Measurements from ENCODE around the gene ZP1. TPM values are rescaled to one million over a fixed set of nuclear protein-coding genes. Genes with fewer than 3 reads are reported as not detected.
"Not testable (repeated sequence)": the region's sequence is repeated elsewhere in the genome, so short reads cannot be mapped to it uniquely, and the experiment has no call there.

Gene ZP1
- total and polyA plus RNA-seq, 10 of the 15 experiments (the other 5 are each of a cell fraction or from before 2014, with no cell fraction given), result not detected

DNA sequence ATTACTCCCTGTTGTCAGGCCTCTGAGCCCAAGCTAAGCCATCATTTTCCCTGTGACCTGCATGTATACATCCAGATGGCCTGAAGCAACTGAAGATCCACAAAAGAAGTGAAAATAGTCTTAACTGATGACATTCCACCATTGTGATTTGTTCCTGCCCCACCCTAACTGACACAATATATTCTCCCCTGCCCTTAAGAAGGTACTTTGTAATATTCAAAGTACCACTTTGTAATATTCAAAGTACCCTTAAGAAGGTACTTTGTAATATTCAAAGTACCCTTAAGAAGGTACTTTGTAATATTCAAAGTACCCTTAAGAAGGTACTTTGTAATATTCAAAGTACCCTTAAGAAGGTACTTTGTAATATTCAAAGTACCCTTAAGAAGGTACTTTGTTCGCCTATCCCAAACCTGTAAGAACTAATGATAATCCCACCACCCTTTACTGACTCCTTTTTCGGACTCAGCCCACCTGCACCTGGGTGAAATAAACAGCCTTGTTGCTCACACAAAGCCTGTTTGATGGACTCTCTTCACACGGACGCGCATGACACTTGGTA, 43.5 kb upstream of the ZP1 start:
- CTCF ChIA-PET, result interaction anchor here (3.7 kb wide), 1 partner anchor 8 kb away, joined by 41 read pairs; no protein-coding TSS in a partner anchor
- H3K27ac ChIP-seq (ENCODE audit: control insufficient read depth, insufficient read depth); BruUV-seq (replicated peaks); DNase-seq (ENCODE audit: low read depth, low spot score); H3K4me3 ChIP-seq; H3K36me3 ChIP-seq (ENCODE audit: control insufficient read depth in 2 of 2, insufficient read depth in 2 of 2, low read length in 1 of 2); H3K4me1 ChIP-seq (ENCODE audit: control insufficient read depth, insufficient read depth, low read length); H3K27me3 ChIP-seq (replicated peaks in 1 of 2; ENCODE audit: control insufficient read depth in 2 of 2, insufficient read depth in 2 of 2, low read length in 1 of 2); H2AFZ ChIP-seq (ENCODE audit: control insufficient read depth, low read depth, low read length); H3K4me2 ChIP-seq (ENCODE audit: control insufficient read depth, insufficient read depth); H3K9me3 ChIP-seq (replicated peaks; ENCODE audit: control insufficient read depth, insufficient read depth, low read length); H3K79me2 ChIP-seq (ENCODE audit: control insufficient read depth, insufficient read depth, low read length); H3K9ac ChIP-seq (ENCODE audit: control insufficient read depth, insufficient read depth, low read length); intact Hi-C loops (cut with micrococcal nuclease; ENCODE audit: unreplicated experiment); H4K20me1 ChIP-seq (ENCODE audit: control insufficient read depth, insufficient read depth); POLR2A ChIA-PET; in situ Hi-C loops (cut with MboI); RAD21 ChIA-PET (ENCODE audit: unreplicated experiment); FAIRE-seq; ATAC-seq: not testable (repeated sequence)
- WGBS (ENCODE audit: insufficient coverage, insufficient replicate concordance, low lambda C conversion rate, missing lambda C conversion rate), result 44% methylated on average over 5 of the region's 5 CpGs
- SMC1A ChIA-PET (ENCODE audit: uncharacterized antibody, unreplicated experiment), result interaction anchor here (0.7 to 5.3 kb wide), 5 partner anchors 9 to 138 kb away, joined by 3 to 37 read pairs (median 3); no protein-coding TSS in a partner anchor

DNA sequence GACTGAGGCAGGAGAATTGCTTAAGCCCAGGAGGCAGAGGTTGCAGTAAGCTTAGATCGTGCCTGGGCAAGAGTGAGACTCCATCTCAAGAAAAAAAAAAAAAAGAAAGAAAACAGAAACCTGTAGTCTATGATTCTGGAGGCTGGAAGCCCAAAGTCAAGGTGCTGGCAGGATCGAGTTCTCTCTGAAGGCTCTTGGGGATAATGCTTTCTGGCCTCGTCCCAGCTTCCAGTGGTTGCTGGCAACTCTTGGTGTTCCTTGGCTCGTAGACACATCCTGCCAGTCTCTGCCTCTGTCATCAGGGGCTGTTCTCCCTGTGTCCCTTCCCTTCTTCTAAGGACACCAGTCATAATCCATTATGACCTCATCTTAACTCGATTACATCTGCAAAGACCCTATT, 42.2 kb upstream of the ZP1 start:
- Histone ChIP-seq H3K9ac (ENCODE audit: control insufficient read depth, insufficient read depth, low read length) (no peak overlapping the region), H4K20me1 (ENCODE audit: control insufficient read depth, insufficient read depth) (no peaks in the 10 kb centered on the region), H3K4me2 (ENCODE audit: control insufficient read depth, insufficient read depth) (no peak overlapping the region), H3K4me3 (no peak overlapping the region), H3K4me1 (ENCODE audit: control insufficient read depth, insufficient read depth, low read length) (no peaks in the 10 kb centered on the region), H3K9me3 (replicated peaks; ENCODE audit: control insufficient read depth, insufficient read depth, low read length) (no peaks in the 10 kb centered on the region), H3K27me3 (replicated peaks in 1 of 2; ENCODE audit: control insufficient read depth in 2 of 2, insufficient read depth in 2 of 2, low read length in 1 of 2) (no peaks in the 10 kb centered on the region; a peak in 2 of 4 replicates), H2AFZ (ENCODE audit: control insufficient read depth, low read depth, low read length) (no peak overlapping the region), H3K27ac (ENCODE audit: control insufficient read depth, insufficient read depth) (no peak overlapping the region), H3K79me2 (ENCODE audit: control insufficient read depth, insufficient read depth, low read length) (no peaks in the 10 kb centered on the region), H3K36me3 (ENCODE audit: control insufficient read depth in 2 of 2, insufficient read depth in 2 of 2, low read length in 1 of 2) (no peaks in the 10 kb centered on the region)
- ChIA-PET POLR2A (no interaction called here), RAD21 (ENCODE audit: unreplicated experiment) (no interaction called here), CTCF (interaction anchor here (0.9 to 2.2 kb wide), 5 partner anchors 9 to 353 kb away, joined by 3 to 6 read pairs (median 3); no protein-coding TSS in a partner anchor), SMC1A (ENCODE audit: uncharacterized antibody, unreplicated experiment) (no interaction called here)
- TF ChIP-seq SIX5 (IDR thresholded peaks at IDR 0.05; ENCODE audit: low read depth, low read length, severe bottlenecking) (no peak), STAT3 (IDR thresholded peaks at IDR 0.05; ENCODE audit: low read depth, low read length) (no peak), NFYB (IDR thresholded peaks at IDR 0.05; ENCODE audit: insufficient read depth, low read depth, low read length) (no peak), CBX5 (IDR thresholded peaks at IDR 0.05; ENCODE audit: low read depth) (no peak)
- TF ChIP-seq, protein P1, sequence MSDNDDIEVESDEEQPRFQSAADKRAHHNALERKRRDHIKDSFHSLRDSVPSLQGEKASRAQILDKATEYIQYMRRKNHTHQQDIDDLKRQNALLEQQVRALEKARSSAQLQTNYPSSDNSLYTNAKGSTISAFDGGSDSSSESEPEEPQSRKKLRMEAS (IDR thresholded peaks at IDR 0.05; ENCODE audit: low read depth, low read length), result no peak
- no peak for ATAC-seq
- in situ Hi-C loops (cut with MboI), result no loop called here
- WGBS (ENCODE audit: insufficient coverage, insufficient replicate concordance, low lambda C conversion rate, missing lambda C conversion rate), result 12% methylated on average over 4 of the region's 5 CpGs
- BruUV-seq (replicated peaks), result no TSS peak
- DNase-seq (ENCODE audit: low read depth, low spot score), result no peak
- no peak for FAIRE-seq
- intact Hi-C loops (cut with micrococcal nuclease; ENCODE audit: unreplicated experiment), result no loop called here
